Activated naive CD4-positive, alpha-beta T cell treated with anti-CD3 and anti-CD28 coated beads, Interleukin-2, amount 10 ng/mL, durations not matched to agents 7 days and 5 days (primary cell): Measurements from ENCODE around the gene UMAD1.
A peak's percentile ranks its signal among the peaks of the same experiment; 100 is the strongest.
"Not testable (repeated sequence)": the region's sequence is repeated elsewhere in the genome, so short reads cannot be mapped to it uniquely, and the experiment has no call there.

Source experiments
- CTCF ChIA-PET: fragments of 350-600 bp; sonication (Branson Sonifier 250); formaldehyde crosslinking; loops from one replicate; lab custom pipeline; 2021; ENCODE audit warnings: antibody characterized with exemption; lab: Charles Lee
- DNase-seq: peaks from one replicate; pipeline ENCODE4 v3.0.0-alpha.2; 2020
- H3K27ac Mint-ChIP-seq: one replicate; pipeline ENCODE4 v1.8.0; 2021; ENCODE audit warnings: mild to moderate bottlenecking, moderate library complexity, mixed read lengths
- H3K27me3 Mint-ChIP-seq: one replicate; pipeline ENCODE4 v1.8.0; 2021; ENCODE audit warnings: mild to moderate bottlenecking, mixed read lengths
- H3K36me3 Mint-ChIP-seq: one replicate; pipeline ENCODE4 v1.8.0; 2021; ENCODE audit warnings: mixed read lengths
- H3K4me1 Mint-ChIP-seq: one replicate; pipeline ENCODE4 v1.8.0; 2021; ENCODE audit warnings: mixed read lengths
- H3K4me3 Mint-ChIP-seq: one replicate; pipeline ENCODE4 v1.8.0; 2021; ENCODE audit warnings: mild to moderate bottlenecking, moderate library complexity, mixed read lengths
- H3K9me3 Mint-ChIP-seq: one replicate; pipeline ENCODE4 v1.8.0; 2021; ENCODE audit warnings: mixed read lengths

Gene UMAD1

GRCh38 chr7:7630626-7631329, 9.8 kb upstream of the UMAD1 start:
- no peak for DNase-seq
- H3K4me3 Mint-ChIP-seq, result no peak overlapping the region
- peaks cover 5% of the 10 kb centered on the region for H3K27me3 Mint-ChIP-seq
- peaks cover 11% of the 10 kb centered on the region for H3K36me3 Mint-ChIP-seq
- peaks cover 14% of the 10 kb centered on the region for H3K9me3 Mint-ChIP-seq
- CTCF ChIA-PET, result no interaction called here
- H3K4me1 Mint-ChIP-seq, result no peaks in the 10 kb centered on the region
- H3K27ac Mint-ChIP-seq, result no peak overlapping the region

GRCh38 chr7:7639421-7639820, 1.1 kb upstream of the UMAD1 start:
- Mint-ChIP-seq H3K27me3 (no peaks in the 10 kb centered on the region), H3K4me1 (peaks cover 39% of the 10 kb centered on the region), H3K27ac (peak overlapping the region; percentile 97), H3K36me3 (peaks cover 33% of the 10 kb centered on the region), H3K4me3 (peak overlapping the region; percentile 93), H3K9me3 (no peaks in the 10 kb centered on the region)
- CTCF ChIA-PET, result no interaction called here
- no peak for DNase-seq

- peak overlapping the region; percentile 93 for H3K4me3 Mint-ChIP-seq
- CTCF ChIA-PET, result no interaction called here
- H3K4me1 Mint-ChIP-seq, result peaks cover 42% of the 10 kb centered on the region
- H3K27ac Mint-ChIP-seq, result peak overlapping the region; percentile 97
- peaks cover 36% of the 10 kb centered on the region for H3K36me3 Mint-ChIP-seq
- H3K9me3 Mint-ChIP-seq, result no peaks in the 10 kb centered on the region
- H3K27me3 Mint-ChIP-seq, result no peaks in the 10 kb centered on the region
- peak; percentile 61 for DNase-seq
Measured at GRCh38 chr7:7639847-7640220, 718 bp upstream of the UMAD1 start.

GRCh38 chr7:7641129-7641663, 644 bp downstream of the UMAD1 start:
- no peak for DNase-seq
- H3K27me3 Mint-ChIP-seq, result no peaks in the 10 kb centered on the region
- H3K9me3 Mint-ChIP-seq, result no peaks in the 10 kb centered on the region
- H3K4me3 Mint-ChIP-seq, result peak overlapping the region; percentile 93
- CTCF ChIA-PET, result interaction anchor here (1.1 to 1.8 kb wide), 4 partner anchors 40 to 549 kb away, joined by 3 to 5 read pairs (median 4); no protein-coding TSS in a partner anchor
- H3K36me3 Mint-ChIP-seq, result peaks cover 32% of the 10 kb centered on the region
- peaks cover 42% of the 10 kb centered on the region for H3K4me1 Mint-ChIP-seq
- H3K27ac Mint-ChIP-seq, result peak overlapping the region; percentile 97

- no peak for DNase-seq
Measured at GRCh38 chr7:7642081-7642480, 1.5 kb downstream of the UMAD1 start.

GRCh38 chr7:7647495-7648036, 7.0 kb downstream of the UMAD1 start:
- Mint-ChIP-seq H3K36me3 (peaks cover 28% of the 10 kb centered on the region), H3K27ac (no peak overlapping the region), H3K9me3 (no peaks in the 10 kb centered on the region), H3K27me3 (no peaks in the 10 kb centered on the region), H3K4me1 (peaks cover 26% of the 10 kb centered on the region), H3K4me3 (no peak overlapping the region)
- DNase-seq, result no peak
- CTCF ChIA-PET, result interaction anchor here (0.9 kb wide), 1 partner anchor 33 kb away, joined by 3 read pairs; no protein-coding TSS in a partner anchor

More at GRCh38 chr7:7642081-7642480, 1.5 kb downstream of the UMAD1 start:
- Mint-ChIP-seq H3K27ac (peak overlapping the region; percentile 97), H3K9me3 (no peaks in the 10 kb centered on the region), H3K4me3 (peak overlapping the region; percentile 93), H3K27me3 (no peaks in the 10 kb centered on the region), H3K4me1 (peaks cover 42% of the 10 kb centered on the region), H3K36me3 (peaks cover 31% of the 10 kb centered on the region)
- CTCF ChIA-PET, result interaction anchor here (1.3 to 1.8 kb wide), 3 partner anchors 39 to 539 kb away, joined by 4 to 5 read pairs (median 4); no protein-coding TSS in a partner anchor

- H3K36me3 Mint-ChIP-seq, result peaks cover 9% of the 10 kb centered on the region
- no peaks in the 10 kb centered on the region for H3K9me3 Mint-ChIP-seq
- DNase-seq, result no peak
- CTCF ChIA-PET, result no interaction called here
- no peak overlapping the region for H3K4me3 Mint-ChIP-seq
- H3K4me1 Mint-ChIP-seq, result peaks cover 17% of the 10 kb centered on the region
- H3K27ac Mint-ChIP-seq, result no peak overlapping the region
- no peaks in the 10 kb centered on the region for H3K27me3 Mint-ChIP-seq
Measured at GRCh38 chr7:7650682-7651206, 10.2 kb downstream of the UMAD1 start.

- Mint-ChIP-seq H3K27ac (no peak overlapping the region), H3K4me1 (peaks cover 17% of the 10 kb centered on the region)
- CTCF ChIA-PET, result no interaction called here
Measured at GRCh38 chr7:7651479-7651878, 10.9 kb downstream of the UMAD1 start.

GRCh38 chr7:7652798-7653540, 12.4 kb downstream of the UMAD1 start:
- no peak overlapping the region for H3K4me3 Mint-ChIP-seq
- H3K27ac Mint-ChIP-seq, result no peak overlapping the region
- H3K4me1 Mint-ChIP-seq, result peaks cover 17% of the 10 kb centered on the region
- H3K9me3 Mint-ChIP-seq, result peaks cover 11% of the 10 kb centered on the region
- H3K27me3 Mint-ChIP-seq, result no peaks in the 10 kb centered on the region
- CTCF ChIA-PET, result no interaction called here
- no peak for DNase-seq
- peaks cover 15% of the 10 kb centered on the region for H3K36me3 Mint-ChIP-seq

More at GRCh38 chr7:7651479-7651878, 10.9 kb downstream of the UMAD1 start:
- no peak overlapping the region for H3K4me3 Mint-ChIP-seq
- no peaks in the 10 kb centered on the region for H3K27me3 Mint-ChIP-seq
- H3K9me3 Mint-ChIP-seq, result peaks cover 2% of the 10 kb centered on the region
- H3K36me3 Mint-ChIP-seq, result peaks cover 7% of the 10 kb centered on the region
- no peak for DNase-seq

GRCh38 chr7:7653593-7654187, 13.1 kb downstream of the UMAD1 start:
- H3K27ac Mint-ChIP-seq, result no peak overlapping the region
- CTCF ChIA-PET, result no interaction called here
- peaks cover 18% of the 10 kb centered on the region for H3K36me3 Mint-ChIP-seq
- no peaks in the 10 kb centered on the region for H3K27me3 Mint-ChIP-seq
- H3K4me1 Mint-ChIP-seq, result peaks cover 17% of the 10 kb centered on the region
- no peak overlapping the region for H3K4me3 Mint-ChIP-seq
- peaks cover 18% of the 10 kb centered on the region for H3K9me3 Mint-ChIP-seq
- peak; percentile 42 for DNase-seq

GRCh38 chr7:7654964-7655715, 14.6 kb downstream of the UMAD1 start:
- no peak for DNase-seq
- H3K27me3 Mint-ChIP-seq, result no peaks in the 10 kb centered on the region
- no peak overlapping the region for H3K27ac Mint-ChIP-seq
- peaks cover 29% of the 10 kb centered on the region for H3K9me3 Mint-ChIP-seq
- CTCF ChIA-PET, result no interaction called here
- peaks cover 28% of the 10 kb centered on the region for H3K36me3 Mint-ChIP-seq
- peaks cover 17% of the 10 kb centered on the region for H3K4me1 Mint-ChIP-seq
- H3K4me3 Mint-ChIP-seq, result no peak overlapping the region

GRCh38 chr7:7656459-7656858, 15.9 kb downstream of the UMAD1 start:
- Mint-ChIP-seq H3K4me1 (peaks cover 14% of the 10 kb centered on the region), H3K9me3 (peaks cover 29% of the 10 kb centered on the region), H3K36me3 (peaks cover 32% of the 10 kb centered on the region)
- H3K27me3 Mint-ChIP-seq, DNase-seq, H3K27ac Mint-ChIP-seq, CTCF ChIA-PET, H3K4me3 Mint-ChIP-seq: not testable (repeated sequence)

GRCh38 chr7:7662527-7662926, 22.0 kb downstream of the UMAD1 start:
- peaks cover 22% of the 10 kb centered on the region for H3K9me3 Mint-ChIP-seq
- H3K4me1 Mint-ChIP-seq, result no peaks in the 10 kb centered on the region
- peaks cover 21% of the 10 kb centered on the region for H3K36me3 Mint-ChIP-seq
- H3K4me3 Mint-ChIP-seq, result no peak overlapping the region
- H3K27ac Mint-ChIP-seq, result no peak overlapping the region
- CTCF ChIA-PET, result no interaction called here
- no peaks in the 10 kb centered on the region for H3K27me3 Mint-ChIP-seq
- no peak for DNase-seq
